GM21737 (cell line): ENCODE results near the gene HOOK2.
"Not testable (repeated sequence)": the region's sequence is repeated elsewhere in the genome, so short reads cannot be mapped to it uniquely, and the experiment has no call there.

Experiments used
- ATAC-seq: cut with Tn5 transposase; IDR thresholded peaks from one replicate; pipeline ENCODE4 v1.9.1; 2021; ENCODE audit warnings: mild to moderate bottlenecking, moderate library complexity; ENCODE audit not compliant: unreplicated experiment

Gene HOOK2

DNA sequence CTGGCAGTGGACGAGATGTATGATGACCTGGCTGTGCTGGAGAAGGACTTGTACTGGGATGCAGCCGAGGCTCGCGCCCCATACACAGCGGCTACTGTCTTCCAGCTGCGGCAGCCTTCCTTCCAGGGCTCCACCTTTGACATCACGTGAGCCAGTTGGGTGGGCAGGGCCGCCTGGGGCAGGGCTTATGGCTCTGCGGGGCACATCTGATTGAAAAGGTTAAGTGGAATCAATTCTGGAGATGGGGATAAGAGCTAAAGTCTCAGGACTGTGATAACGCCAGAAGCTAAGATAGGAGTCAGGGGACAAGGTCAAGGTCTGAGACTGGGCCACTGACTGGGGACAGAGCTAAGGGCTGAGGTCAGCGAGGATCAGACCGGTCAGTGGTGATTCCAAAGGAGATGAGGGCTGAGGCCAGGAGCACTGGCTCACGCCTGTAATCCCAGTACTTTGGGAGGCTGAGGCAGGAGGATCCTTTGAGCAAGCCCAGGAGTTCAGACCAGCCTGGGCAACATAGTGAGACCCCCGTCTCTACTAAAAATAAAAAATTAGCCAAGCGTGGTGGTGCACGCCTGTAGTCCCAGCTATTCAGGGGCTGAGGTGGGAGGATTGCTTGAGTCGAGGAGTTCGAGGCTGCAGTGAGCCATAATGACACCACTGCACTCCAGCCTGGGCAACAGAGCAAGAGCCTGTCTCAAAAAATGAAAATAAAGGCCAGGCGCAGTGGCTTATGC is 19.0 kb downstream of the HOOK2 start:
- no peak for ATAC-seq

DNA sequence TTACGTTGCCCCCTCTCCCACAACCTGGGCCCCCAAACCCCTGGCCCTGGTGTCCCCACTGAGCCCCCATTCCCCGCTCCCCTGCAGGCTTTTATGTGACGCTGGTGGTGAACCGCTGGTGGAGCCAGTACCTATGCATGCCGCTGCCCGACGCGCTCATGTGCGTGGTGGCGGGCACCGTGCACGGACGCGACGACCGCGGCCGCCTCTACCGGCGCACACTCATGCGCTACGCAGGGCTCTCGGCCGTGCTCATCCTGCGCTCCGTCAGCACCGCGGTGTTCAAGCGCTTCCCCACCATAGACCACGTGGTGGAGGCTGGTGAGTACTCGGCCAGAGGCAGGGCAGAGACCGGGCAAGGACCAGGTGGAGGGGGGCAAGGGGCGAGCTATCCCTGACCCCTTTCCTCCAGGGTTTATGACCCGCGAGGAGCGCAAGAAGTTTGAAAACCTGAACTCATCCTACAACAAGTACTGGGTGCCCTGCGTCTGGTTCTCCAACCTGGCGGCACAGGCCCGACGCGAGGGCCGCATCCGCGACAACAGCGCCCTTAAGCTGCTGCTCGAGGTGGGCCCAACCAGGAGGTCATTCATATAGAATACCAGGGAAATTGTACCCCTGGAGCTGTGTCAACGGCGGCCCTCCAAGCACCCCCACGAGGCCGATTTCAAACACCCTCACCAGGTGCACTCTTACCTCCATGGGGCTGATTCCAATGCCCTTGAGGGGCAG is 20.7 kb downstream of the HOOK2 start:
- ATAC-seq, result no peak

DNA sequence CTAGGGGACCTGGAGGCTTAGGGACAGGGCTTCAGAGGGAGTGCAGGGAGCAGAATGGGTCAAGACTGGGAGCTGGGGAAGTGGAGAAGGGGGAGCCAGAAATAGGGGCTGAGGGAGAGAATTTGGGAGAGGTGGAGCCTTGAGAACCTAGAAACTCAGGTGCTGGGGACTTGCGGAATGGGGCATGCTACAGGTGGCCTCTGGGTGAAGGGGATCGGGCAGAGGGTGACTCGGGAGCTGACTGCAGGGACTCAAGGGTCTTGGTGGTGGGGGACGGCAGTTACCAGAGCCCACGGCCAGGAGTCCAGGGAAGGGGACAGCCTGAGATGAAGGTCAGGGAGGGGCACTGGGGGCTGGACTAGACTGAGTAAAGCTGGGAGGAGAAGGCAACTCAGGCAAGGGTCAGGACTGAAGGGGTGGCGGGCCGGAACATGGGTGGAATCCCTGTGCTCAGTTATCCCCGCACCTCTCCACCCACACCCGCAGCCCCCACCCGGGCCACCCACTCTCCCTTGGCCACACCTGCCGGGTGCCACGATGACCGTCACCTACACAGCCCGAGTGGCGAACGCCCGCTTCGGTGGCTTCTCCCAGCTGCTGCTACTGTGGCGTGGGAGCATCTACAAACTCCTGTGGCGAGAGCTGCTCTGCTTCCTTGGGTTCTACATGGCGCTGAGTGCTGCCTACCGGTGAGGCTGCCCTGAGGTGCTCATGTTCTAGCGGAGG is 23.1 kb downstream of the HOOK2 start:
- no peak for ATAC-seq

DNA sequence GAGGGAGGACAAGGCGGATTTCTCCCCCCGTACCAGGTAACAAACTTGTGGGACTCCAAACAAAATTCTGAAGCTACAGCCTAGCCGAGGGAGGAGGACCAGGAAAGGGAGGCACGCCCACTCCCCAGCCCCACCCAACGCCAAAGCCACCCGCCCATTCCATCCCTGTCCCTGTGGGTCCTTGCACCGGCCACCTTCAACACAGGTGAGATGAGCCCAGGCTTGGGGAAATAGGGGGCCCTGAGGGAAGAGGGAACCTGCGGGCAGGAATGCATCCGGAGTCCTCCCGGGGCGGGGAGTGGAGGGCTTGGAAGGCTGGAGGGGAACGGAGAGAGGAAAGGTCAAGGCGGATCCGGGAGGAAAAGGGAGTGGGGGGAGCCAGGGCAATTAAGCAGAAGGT is 23.7 kb downstream of the HOOK2 start, which contains the start of gene BEST2:
Gene BEST2, plus strand, starts transcription at position 157 of the 400 bp plus-strand sequence. CDS start 802 bp downstream, outside the sequence.
- ATAC-seq, result no peak

DNA sequence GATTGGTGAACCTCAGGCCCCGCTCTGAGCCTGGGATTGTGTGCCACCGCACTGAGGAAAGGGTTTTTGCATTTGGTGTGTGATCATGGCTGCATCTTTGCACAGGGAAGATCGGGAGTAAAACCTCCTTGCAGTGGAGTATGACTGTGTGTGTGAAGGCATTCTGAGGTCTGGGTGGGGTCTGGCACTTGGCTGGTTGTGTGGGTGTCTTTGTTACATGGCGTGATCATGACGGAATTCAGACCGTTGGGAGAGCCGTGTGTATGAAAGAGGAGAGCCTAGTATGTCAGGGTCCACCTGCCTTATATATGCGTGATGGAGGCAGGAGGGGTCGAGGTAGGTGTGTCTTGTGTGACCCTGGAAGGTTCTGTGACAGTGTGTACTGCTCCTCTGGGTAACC is 24.5 kb downstream of the HOOK2 start:
- ATAC-seq, result no peak

DNA sequence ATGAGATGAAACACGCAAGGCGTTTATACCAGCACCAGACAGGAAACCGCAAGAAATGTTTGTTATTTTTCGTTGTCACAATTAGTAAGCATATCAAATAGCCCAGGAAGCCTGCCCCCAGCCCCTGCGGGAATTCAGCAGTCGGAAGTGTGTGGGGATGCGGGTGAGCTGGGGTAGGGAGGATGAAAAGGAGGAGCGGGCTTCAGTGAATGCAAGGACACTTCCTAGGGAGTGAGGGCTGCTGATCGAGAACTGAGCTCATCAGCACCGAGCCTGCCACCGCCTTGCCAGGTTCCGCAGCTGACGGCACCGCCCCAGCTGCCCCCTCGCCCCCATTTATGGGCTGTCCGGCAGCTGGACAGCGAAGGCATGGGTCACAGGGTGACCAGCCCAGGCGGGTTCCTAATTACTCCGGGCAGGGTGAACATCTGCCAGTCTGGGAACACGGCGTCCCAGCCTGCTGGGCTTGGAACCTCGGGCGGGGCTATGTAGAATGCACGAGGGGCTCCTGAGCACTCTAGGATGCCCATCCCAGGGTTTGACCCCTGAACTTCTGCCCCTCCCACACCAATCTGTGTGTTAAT is 25.3 kb downstream of the HOOK2 start:
- ATAC-seq, result no peak

DNA sequence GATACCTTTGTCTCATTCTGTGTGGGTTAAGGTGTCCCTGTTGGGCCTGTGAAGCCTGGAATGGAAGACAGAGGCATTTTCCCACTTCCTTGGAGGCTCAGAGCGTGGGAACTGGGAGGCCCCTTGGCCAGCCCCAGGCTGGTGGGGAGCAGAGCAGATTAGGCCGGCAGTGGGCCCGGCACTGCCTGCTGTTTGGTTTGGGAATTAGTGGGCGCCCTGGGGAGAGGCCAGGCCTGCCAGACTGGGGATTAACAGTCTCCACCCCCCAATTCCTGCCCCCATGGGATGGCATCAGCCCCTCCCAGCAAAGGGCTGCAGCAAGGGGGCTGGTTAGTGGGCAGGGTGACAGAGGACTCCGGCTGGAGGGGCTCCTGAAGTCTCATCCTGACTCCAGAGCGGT is 26.9 kb downstream of the HOOK2 start:
- no peak for ATAC-seq

DNA sequence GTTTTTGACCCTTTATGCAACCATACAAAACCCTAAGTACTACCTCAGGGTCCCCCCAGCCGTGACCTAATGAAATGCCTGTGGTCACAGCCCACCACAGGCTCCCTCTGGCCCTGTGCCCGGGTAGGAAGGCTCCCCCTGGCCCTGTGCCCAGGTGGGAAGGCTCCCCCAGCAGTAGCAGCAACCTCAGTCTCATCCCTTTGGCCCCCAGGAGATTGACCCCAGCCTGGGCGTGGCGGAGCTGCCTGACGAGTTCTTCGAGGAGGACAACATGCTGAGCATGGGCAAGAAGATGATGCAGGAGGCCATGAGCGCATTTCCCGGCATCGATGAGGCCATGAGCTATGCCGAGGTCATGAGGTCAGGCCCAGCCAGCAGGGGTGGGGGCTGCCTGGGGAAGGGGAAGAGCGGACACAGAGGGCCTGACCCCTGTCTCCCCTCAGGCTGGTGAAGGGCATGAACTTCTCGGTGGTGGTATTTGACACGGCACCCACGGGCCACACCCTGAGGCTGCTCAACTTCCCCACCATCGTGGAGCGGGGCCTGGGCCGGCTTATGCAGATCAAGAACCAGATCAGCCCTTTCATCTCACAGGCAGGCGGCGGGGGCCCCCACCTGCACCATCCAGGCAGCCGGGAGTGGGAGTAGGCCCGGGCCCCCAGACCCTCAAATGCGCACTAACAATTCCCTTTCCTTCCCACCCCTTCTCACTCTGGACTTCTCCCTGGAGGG is 30.0 kb downstream of the HOOK2 start:
- ATAC-seq, result no peak

DNA sequence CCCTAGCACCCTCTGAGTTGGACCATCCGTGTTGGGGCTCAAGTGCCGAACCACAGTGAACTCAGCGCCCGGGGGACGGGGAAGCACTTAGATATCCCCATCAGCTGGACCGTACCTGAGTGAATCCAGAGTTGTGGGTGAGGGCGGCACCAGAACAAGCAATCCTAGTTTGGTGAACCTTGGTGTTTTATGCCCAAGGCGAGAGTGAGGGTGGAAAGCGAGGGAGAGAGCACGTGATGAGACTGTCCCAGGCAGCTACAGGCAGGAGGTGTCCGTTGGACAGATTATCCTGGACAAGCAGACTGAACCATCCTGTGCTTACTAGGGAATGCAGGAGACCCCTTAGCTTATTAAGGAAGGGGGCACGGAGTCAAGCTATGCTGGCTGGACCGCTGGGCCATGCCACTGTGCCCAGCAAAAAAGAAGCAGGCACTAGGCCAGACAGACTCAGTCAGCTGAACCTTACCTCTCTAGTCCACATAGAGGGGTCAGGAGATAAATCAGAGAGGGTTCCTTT is 37.5 kb downstream of the HOOK2 start:
- ATAC-seq, result no peak

DNA sequence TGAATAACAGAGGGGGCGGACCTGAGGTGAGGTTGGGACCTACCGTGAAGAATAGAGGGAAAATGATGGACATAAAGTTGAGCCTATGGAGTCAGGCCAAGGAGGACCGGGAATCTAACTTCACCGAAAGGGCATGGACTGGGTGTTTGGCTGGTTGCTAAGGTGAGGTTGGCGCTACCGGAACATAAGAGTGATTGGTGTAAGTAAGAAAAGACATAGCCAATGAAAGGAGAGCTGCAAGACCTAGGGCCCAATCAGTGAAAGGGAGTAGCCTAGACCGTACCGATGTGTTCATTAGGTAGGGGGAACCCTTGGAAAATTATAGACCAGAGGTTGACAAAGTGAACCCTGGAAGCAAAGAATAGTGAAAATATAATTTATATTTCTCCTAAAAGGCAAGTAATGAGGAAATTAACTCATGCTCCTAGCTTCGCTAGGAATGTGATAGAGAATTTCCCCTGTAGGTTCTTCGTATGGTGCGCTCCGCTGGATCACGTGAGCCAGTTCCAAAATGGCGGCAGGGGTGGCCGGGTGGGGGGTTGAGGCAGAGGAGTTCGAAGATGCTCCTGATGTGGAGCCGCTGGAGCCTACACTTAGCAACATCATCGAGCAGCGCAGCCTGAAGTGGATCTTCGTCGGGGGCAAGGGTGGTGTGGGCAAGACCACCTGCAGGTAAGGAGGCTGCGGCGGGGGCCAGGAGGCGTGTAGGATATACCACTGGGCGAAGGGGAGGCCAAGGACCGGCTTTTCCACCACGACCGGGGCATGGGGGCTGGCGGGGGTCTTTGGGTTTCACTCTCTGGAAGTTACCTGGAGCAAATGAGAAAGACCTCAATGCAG is 38.1 kb downstream of the HOOK2 start, which contains the start of gene GET3:
Gene GET3, plus strand, starts transcription at position 503 of the 840 bp plus-strand sequence. Its CDS starts 9 bp downstream, at position 512.
- peak; percentile 67 for ATAC-seq

DNA sequence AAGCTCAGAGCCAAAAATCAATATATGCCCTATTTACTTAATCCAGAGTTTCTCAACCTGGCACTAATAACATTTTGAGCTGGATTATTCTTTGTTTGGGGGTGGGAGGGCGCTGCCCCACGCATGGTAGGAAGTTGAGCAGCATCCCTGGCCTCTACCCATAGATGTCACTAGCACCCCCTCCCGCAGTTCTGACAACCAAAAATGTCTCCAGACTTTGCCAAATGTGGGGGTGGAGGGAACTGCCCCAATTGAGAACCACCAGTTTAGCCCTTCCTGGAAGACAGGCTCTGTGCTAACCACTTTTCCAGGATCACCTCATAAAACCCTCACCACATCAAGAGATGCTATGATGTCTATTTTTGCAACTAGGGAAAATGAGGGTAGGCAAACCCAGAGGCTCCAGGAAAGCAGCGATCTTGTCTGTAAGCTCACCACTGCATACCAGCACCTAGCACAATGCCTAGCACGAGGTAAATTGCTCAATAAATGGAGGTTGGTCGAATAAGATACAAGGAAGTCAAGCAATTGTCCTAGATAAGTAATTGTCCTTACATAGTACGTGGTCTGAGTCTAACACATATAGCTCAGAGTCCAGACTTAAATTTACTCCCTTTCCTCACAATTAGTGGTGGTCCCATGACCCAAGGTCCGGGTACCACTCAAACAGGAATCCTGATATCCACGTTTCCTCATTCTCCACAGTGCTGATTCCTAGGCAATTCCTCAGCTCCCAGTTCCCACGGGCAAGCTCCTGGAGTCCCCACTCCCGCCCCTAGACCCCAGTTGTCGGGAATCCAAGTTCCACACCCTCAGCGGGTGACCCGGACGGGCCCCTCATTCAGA is 41.8 kb downstream of the HOOK2 start:
- ATAC-seq, result no peak

DNA sequence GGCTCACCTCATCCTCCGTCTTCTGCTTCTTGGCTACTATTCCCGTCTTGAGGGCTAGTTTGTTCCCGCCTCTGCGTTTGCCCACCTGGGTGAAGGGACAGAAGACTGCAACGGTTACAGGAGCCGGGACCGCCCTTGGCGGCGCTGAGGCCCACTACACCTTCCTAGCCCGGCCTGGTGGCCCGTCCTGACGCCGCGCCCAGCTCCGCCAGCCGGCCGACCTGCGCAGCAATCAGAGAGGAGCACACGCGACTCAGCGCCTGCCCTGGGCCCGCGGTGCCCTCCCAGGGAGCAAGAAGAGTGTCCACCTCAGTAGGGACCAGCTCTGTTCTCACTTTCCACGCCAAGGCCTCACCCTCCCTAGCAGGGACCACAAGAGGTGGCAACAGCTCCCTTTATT is 44.0 kb downstream of the HOOK2 start:
- ATAC-seq, result no peak

DNA sequence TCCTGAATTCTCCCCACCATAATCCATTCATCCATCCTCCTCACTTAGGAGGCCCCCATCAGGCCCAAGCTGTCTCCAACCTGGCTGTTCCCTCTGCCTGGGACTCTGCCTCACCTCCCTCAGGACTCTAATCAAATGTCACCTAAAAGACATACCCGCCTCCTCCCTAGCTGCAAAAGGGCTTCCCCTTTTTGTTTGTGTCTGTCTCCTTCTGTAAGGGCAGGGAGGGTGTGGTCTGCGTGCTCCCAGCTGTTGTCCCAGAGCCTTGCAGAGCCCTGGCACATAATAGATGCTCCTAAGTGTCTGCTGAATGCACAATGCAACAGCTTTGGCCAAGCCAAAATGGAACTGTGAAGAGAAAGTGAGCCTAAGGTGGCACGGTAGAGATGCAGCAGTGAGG is 45.3 kb downstream of the HOOK2 start:
- no peak for ATAC-seq

DNA sequence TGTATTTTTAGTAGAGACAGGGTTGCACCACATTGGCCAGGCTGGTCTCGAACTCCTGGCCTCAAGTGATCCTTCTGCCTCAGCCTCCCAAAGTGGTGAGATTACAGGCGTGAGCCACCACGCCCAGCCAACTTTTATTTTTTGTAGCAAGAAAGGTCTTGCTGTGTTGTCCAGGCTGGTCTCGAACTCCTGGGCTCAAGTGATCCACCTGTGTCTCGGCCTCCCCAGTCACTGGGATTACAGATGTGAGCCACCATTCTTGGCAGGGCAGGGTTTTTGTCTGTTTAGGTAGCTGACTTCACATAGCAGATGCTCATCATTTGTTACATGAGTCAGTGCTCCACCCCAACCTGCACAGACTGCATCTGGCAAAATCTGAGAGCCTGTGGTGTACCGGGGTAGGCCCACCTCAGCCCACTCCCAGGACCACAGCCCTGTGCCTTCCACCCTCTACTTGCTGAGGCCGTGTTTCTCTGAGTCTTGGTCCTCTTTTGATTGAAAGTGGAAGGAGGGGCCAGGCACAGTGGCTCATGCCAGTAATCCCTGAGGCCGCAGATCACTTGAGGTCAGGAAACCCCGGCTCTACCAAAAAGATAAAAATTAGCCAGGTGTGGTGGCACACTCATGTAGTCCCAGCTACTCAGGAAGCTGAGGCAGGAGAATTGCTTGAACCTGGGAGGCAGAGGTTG is 47.5 kb downstream of the HOOK2 start:
- ATAC-seq, result no peak

DNA sequence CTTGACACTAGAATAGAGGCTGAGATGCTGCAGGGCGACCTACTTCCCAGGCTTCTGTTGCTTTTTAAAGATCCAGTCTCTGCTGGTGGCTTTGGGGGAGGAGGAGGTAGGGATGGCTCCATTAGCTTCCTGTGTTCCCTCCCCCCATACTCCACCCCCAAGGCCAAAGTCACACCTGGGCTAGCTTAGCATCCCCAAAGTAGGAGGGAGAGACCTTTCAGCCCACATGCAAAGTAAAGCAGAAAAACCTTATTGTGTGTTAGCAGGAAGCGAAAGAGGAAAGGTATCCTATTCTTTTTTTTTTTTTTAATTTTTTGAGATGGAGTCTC is 48.4 kb downstream of the HOOK2 start:
- no peak for ATAC-seq

DNA sequence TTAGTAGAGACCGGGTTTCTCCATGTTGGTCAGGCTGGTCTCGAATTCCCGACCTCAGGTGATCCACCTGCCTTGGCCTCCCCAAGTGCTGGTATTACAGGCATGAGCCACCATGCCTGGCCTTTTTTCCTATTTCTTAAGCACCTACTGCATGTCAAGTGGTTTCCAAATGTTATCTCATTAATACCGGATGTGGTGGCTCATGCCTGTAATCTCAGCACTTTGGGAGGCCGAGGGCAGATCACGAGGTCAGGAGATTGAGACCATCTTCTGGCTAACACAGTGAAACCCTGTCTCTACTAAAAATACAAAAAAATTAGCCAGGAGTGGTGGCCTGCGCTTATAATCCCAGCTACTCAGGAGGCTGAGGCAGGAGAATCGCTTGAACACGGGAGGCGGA is 49.7 kb downstream of the HOOK2 start:
- ATAC-seq, result not testable (repeated sequence)

DNA sequence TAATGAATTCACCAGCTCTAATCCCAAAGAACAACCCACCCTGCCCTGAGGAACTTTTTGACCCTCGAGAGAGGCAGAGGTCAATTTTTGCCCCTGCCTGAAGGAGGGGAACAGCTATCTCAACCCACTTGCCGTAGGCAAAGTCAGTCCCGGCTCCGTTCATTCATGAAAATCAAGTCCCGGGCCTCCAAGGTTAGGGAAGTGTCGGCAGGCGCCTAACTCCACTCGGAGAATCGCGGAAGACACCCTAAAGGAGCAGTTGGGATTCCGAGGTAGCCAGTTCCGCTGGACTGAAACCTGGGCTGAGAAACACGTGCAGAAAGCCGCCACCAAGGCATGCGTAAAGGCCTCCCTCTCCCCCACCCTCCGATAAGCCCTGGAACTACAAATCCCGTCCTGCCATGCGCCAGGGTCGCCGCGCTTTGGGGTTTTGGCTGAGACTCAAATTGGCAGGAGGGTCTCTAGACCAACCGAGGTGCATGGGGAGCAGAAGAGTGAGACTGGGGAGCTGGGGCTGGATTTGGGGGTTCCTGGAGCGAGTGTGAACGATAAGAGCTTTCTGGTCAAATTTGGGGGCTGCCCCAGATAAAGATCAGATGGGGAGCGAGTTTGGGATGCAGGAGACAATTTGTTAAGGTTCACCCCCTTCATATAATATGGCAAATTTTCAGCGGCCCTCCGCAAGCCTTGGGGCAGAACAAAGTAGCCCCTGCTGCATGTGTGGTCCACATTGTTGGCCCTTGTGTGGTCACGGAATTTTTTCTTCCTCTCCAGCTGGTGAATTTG is 51.5 kb downstream of the HOOK2 start, which contains the start of gene TNPO2:
Gene TNPO2, minus strand, starts transcription at position 292 of the 786 bp plus-strand sequence. CDS start 2,955 bp downstream, outside the sequence.
- peak; percentile 37 for ATAC-seq
